HG02852 (cell line): ENCODE data around the gene ARID5A.
"Not testable (repeated sequence)": the region's sequence is repeated elsewhere in the genome, so short reads cannot be mapped to it uniquely, and the experiment has no call there.

Source experiments
- ATAC-seq: cut with Tn5 transposase; IDR thresholded peaks from one replicate; pipeline ENCODE4 v1.9.1; 2021; ENCODE audit warnings: mild to moderate bottlenecking, moderate library complexity; ENCODE audit not compliant: unreplicated experiment

Gene ARID5A, protein sequence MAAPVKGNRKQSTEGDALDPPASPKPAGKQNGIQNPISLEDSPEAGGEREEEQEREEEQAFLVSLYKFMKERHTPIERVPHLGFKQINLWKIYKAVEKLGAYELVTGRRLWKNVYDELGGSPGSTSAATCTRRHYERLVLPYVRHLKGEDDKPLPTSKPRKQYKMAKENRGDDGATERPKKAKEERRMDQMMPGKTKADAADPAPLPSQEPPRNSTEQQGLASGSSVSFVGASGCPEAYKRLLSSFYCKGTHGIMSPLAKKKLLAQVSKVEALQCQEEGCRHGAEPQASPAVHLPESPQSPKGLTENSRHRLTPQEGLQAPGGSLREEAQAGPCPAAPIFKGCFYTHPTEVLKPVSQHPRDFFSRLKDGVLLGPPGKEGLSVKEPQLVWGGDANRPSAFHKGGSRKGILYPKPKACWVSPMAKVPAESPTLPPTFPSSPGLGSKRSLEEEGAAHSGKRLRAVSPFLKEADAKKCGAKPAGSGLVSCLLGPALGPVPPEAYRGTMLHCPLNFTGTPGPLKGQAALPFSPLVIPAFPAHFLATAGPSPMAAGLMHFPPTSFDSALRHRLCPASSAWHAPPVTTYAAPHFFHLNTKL

DNA sequence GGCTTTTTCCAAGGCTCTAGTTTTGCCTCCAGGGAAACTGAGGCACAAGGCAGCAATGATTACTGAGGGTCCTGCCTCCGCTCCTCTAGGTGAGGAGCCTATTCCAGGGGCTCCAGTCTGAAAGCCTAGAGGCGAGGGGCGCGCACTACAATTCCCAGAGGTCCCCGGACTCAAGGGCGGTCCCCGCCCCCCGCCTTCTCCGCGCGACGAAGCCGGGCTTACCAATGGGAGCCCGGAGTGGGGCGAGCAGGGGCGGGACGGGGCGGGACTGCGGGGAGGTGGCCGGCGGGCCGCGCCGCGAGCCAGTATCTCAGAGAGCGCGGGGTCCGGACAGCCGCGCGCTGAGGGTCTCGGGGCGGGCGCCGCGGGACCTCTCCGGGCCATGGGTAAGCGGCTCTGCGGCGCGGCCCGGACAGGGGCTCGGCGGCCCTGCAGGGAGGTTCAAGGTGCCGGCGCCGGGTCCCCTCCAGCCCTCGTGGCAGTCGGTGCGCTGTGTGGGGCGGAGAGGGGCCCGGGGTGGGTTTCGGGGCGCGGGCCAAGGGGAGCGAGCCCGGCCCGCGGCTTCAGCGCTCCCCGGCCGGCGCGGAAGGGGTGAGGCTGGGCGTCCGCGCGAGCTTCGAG lies at the start of gene ARID5A:
Gene ARID5A, plus strand, starts transcription at position 308 of the 621 bp plus-strand sequence. Its CDS starts 75 bp downstream, at position 383.
- peak; percentile 66 for ATAC-seq

DNA sequence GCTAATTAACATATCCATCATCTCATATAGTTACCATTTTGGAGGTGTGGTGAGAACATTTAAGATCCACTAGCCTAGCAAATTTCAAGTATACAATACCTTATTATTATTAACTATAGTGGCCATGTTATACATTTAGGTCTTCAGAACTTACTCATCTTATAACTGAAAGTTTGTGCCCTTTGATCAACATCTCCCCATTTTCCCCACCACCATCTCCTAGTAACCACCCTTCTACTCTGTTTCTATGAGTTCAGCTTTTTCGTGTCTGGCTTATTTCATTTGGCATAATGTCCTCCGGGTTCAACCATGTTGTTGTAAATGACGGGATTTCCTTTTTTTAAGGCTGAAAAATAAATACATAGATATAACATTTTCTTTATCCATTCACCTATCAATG lies 47.3 kb upstream of the ARID5A start:
- no peak for ATAC-seq

DNA sequence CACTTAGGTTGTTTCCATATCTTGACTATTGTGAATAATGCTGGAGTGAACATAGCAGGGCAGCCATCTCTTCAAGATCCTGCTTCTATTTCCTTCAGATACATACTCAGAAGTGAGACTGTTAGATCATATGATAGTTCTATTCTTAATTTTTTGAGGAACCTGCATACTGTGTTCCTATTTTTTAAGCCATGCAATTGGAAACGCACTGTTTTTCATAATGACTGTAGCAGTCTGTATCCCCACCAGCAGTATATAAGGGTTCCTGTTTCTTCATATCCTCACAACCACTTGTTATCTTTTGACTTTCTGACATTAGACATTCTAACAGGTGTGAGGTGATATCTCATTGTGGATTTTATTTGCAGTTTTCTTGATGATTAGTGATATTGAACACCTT lies 46.9 kb upstream of the ARID5A start:
- no peak for ATAC-seq

- no peak for ATAC-seq
These were observed 44.6 kb upstream of the ARID5A start for GRCh38 chr2:96491860-96492497.

- ATAC-seq = no peak
These were observed 43.5 kb upstream of the ARID5A start for GRCh38 chr2:96493072-96493471.

GRCh38 chr2:96494188-96494587 lies 42.4 kb upstream of the ARID5A start:
- ATAC-seq = no peak

GRCh38 chr2:96495982-96496629 lies 40.4 kb upstream of the ARID5A start:
- no peak for ATAC-seq

DNA sequence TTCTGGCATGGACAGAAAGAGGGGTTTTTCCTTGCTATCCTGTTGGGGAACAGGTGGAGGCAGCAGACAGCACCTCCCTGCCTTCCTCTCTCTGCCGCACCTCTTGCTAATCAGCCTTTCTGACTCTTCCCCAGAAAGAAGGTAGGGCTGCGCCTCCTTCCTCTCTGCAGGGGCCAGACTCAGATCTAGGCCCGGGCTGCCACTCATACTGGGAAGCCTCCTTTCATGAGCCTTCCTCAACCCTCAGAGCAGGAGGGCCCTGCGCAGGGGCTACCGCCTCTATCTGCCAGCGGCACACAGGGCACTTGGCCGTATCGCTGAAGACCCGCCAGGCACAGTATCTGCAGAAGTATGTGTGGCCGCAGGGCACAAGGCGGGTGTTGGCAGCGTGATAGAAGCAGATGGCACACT lies 38.5 kb upstream of the ARID5A start:
- ATAC-seq = no peak

DNA sequence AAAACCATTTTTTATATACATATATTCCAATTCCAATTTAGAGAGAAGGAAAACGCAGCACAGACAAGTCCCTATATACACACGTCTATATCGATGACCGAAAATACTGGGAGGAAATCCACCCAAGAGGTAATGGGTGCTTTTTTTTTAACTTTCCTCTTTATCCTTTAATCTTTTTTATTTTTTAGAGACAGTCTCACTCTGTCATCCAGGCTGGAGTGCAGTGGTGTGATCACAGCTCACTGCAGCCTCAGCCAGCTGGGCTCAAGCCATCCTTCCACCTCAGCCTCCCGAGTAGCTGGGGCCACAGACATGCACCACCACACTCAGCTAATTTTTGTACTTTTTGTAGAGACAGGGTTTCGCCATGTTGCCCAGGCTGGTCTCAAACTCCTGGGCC lies 37.9 kb upstream of the ARID5A start:
- not testable (repeated sequence) for ATAC-seq

GRCh38 chr2:96499061-96499960 lies 37.2 kb upstream of the ARID5A start:
- ATAC-seq = no peak

DNA sequence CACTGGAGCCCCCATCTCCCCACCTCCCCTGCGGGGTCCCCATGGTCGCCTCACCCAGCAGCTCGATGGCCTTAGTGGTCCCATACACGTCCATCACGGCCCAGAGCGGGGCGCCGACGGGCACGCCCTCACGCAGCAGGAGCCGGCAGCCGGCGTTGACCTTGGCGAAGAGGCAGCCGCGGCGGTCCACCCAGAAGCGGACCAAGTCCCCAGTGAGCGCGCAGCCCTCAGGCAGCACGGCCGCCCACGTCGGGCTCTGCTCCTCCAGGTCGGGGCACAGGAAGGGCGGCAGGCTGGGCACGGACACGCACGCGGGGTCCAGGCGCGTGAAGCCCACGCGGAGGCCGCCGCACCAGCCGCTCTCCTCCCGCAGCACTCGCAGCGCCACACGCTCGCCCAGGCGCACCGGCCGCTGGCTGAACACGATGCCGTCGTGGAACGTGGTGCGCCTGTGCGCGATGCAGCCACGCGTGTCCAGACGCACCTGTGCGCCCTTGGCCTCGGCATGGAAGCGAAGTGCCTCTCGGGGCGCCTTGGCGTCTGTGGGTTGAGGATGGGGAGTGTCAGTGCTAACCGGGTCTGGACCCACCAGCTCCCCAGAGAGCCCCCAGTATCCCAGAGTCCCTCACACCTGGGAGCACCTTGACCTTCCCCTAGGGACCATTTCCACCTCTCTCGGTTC lies 36.0 kb upstream of the ARID5A start:
- ATAC-seq = no peak

DNA sequence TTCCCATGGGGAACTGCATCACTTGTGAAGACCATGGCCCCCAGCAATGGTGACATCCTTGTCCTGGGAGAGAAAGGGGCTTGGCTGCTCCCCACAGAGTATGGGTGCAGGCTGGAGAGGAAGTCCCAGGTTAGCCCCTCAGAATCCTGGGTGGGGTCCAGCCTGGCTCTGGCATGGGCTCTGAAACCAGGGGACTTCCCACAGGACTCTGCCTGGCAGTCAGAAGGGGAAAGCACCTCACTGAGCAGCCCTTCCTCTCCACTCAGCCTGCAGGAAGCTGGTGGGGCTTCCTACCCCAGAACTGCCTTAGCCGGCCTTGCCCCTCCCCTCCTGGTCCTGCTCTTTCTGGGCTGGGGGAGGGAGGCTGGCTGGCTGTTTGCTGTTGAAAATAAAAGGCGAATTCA lies 35.1 kb upstream of the ARID5A start:
- no peak for ATAC-seq

- ATAC-seq = no peak
These were observed 34.4 kb upstream of the ARID5A start for GRCh38 chr2:96501886-96502810.

DNA sequence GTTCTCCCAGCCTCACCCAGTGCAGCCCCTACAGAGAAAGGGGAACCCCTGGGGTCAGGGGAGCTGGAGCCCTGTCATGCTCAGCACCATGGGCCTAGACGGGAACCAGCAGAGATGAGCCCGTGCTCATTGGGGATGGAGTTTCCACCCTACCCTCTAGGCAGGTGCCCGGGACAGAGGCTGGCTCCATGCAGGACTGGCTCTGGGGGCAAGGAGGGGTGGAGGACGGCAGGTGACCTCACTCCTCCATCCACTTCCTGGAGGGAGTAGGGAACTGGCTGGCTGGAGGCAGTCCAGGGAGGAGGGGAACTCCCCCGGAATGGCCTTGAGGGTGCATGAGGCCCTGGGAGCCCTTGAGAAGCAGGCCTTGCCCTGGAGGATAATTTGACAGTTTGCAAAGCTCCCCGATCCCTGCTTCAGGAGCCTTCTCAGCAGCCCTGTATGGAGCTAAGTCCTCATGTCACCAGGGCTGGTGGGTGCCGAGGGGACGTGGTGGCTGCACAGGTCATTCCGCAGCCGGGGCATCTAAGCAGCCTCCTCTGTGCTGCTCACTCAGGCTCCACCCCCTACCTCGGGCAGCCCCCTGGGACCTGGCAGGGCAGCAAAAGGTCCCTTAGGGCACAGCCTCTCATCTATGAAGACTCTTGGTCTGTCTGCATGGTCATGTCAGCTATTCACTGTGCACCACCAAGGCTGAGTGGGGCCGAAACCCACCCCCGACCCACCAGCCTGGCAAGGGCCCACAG lies 33.5 kb upstream of the ARID5A start:
- no peak for ATAC-seq

- ATAC-seq = no peak
These were observed 32.8 kb upstream of the ARID5A start for GRCh38 chr2:96503637-96504243.

GRCh38 chr2:96505231-96505889 lies 31.2 kb upstream of the ARID5A start, which contains the start of gene NEURL3:
Gene NEURL3, minus strand, starts transcription at chr2:96505357. Its CDS starts 71 bp downstream, at chr2:96505286.
- no peak for ATAC-seq
